ENCODE results near the gene HSPG2. TPM values are rescaled to one million over a fixed set of nuclear protein-coding genes. Genes with fewer than 3 reads are reported as not detected.
A peak's percentile ranks its signal among the peaks of the same experiment; 100 is the strongest.

Gene HSPG2
- total RNA-seq, 1 donor from 2014 or later, result 1,732 TPM

DNA sequence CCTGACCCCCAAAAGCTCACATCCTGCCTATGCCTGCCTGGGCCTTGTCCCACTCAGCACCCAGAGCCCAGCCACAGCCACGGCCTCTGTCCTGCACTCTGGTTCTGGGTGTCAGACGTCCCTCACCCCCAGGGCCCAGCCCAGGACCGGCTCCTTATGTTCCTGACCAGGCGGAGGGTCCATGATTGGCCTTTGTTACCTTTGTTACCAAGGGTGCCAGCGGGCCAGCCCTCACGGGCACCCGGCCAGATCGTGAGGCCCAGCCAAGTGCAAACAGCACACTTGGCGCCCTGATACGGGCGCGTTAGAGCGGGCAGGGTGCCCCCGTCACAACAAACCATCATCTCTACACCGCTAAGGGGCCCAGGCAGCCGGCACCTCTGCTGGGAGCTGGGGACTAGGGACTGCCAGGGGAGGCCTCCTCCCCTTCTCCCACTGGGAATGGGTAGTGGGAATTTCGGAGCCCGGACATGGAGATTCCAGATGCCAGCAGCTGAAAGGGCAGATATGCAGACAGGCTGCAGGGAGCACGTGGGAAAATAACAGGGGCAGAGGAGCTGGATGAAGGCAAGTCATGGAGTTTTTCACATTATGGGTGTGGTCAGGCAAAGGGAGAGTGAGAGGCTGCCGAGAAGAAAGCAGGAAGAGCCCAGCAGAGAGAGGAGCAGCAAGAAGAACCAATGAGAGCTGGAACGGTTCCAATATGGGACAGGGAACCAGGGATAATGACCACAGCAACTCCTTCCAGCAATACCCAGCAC, 22.1 kb downstream of the HSPG2 start:
- H3K27me3 Mint-ChIP-seq (ENCODE audit: unreplicated experiment), result peaks cover 8% of the 10 kb centered on the region
- TF ChIP-seq, protein P1, sequence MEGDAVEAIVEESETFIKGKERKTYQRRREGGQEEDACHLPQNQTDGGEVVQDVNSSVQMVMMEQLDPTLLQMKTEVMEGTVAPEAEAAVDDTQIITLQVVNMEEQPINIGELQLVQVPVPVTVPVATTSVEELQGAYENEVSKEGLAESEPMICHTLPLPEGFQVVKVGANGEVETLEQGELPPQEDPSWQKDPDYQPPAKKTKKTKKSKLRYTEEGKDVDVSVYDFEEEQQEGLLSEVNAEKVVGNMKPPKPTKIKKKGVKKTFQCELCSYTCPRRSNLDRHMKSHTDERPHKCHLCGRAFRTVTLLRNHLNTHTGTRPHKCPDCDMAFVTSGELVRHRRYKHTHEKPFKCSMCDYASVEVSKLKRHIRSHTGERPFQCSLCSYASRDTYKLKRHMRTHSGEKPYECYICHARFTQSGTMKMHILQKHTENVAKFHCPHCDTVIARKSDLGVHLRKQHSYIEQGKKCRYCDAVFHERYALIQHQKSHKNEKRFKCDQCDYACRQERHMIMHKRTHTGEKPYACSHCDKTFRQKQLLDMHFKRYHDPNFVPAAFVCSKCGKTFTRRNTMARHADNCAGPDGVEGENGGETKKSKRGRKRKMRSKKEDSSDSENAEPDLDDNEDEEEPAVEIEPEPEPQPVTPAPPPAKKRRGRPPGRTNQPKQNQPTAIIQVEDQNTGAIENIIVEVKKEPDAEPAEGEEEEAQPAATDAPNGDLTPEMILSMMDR (IDR thresholded peaks at IDR 0.05; ENCODE audit: unreplicated experiment), result no peak
- H3K27ac Mint-ChIP-seq (ENCODE audit: unreplicated experiment), result peak overlapping the region; percentile 59
- peak overlapping the region; percentile 43 for H3K4me3 Mint-ChIP-seq (ENCODE audit: unreplicated experiment)
- DNase-seq (ENCODE audit: low spot score), result no peak
- peaks cover 30% of the 10 kb centered on the region for H3K36me3 Mint-ChIP-seq (ENCODE audit: low read depth, unreplicated experiment)
- no peaks in the 10 kb centered on the region for H3K9me3 Mint-ChIP-seq (ENCODE audit: unreplicated experiment)
- H3K4me1 Mint-ChIP-seq (ENCODE audit: unreplicated experiment), result peaks cover 58% of the 10 kb centered on the region

DNA sequence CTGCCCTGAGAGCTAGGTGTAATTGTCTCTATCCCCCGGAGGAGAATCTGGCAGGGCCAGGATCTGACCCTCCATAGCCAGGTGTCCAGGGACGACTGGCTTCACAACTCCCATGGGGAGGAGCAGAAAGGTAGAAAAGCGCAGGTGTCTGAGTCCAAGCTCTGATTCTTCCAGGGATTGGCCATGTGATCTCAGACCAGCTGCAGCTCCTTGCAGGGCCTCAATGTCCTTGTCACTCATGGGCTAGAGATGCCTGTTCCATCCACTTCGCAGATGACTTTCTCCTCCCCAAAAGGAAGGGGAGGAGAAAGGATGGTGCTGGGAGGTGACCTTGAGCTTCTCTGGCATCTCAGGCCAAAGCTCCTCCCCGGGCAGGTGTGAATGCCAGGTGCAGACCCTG, 22.7 kb downstream of the HSPG2 start:
- peaks cover 62% of the 10 kb centered on the region for H3K4me1 Mint-ChIP-seq (ENCODE audit: unreplicated experiment)

DNA sequence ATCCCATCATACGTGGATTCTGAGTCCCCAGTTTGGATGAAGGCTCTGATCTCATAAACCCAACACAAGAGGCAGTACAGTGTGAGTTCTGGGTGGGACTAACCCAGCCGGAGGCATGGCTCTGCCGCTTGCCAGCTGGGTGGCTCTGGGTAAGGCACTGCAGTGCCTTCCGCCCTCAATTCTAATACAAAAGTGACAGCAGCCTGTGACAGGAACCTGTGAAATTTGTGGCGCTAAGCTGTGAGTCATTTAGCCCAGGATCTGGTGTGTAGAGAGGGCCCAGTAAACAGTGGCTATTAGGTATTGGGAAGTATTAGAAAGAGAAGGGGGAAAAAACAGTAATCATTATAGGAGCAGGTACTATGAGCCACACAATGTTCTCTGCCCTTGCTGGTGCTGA, 23.3 kb downstream of the HSPG2 start:
- Mint-ChIP-seq H3K9me3 (ENCODE audit: unreplicated experiment) (no peaks in the 10 kb centered on the region), H3K27ac (ENCODE audit: unreplicated experiment) (peak overlapping the region; percentile 90), H3K36me3 (ENCODE audit: low read depth, unreplicated experiment) (peaks cover 28% of the 10 kb centered on the region), H3K4me3 (ENCODE audit: unreplicated experiment) (no peak overlapping the region), H3K27me3 (ENCODE audit: unreplicated experiment) (peaks cover 8% of the 10 kb centered on the region), H3K4me1 (ENCODE audit: unreplicated experiment) (peaks cover 65% of the 10 kb centered on the region)
- DNase-seq (ENCODE audit: low spot score), result no peak
- TF ChIP-seq, protein P1 (IDR thresholded peaks at IDR 0.05; ENCODE audit: unreplicated experiment), result no peak

More for the DNA sequence above, 22.7 kb downstream of the HSPG2 start:
- TF ChIP-seq, protein P1 (IDR thresholded peaks at IDR 0.05; ENCODE audit: unreplicated experiment), result no peak
- DNase-seq (ENCODE audit: low spot score), result no peak
- Mint-ChIP-seq H3K36me3 (ENCODE audit: low read depth, unreplicated experiment) (peaks cover 33% of the 10 kb centered on the region), H3K4me3 (ENCODE audit: unreplicated experiment) (no peak overlapping the region), H3K27ac (ENCODE audit: unreplicated experiment) (no peak overlapping the region), H3K9me3 (ENCODE audit: unreplicated experiment) (no peaks in the 10 kb centered on the region), H3K27me3 (ENCODE audit: unreplicated experiment) (peaks cover 8% of the 10 kb centered on the region)

DNA sequence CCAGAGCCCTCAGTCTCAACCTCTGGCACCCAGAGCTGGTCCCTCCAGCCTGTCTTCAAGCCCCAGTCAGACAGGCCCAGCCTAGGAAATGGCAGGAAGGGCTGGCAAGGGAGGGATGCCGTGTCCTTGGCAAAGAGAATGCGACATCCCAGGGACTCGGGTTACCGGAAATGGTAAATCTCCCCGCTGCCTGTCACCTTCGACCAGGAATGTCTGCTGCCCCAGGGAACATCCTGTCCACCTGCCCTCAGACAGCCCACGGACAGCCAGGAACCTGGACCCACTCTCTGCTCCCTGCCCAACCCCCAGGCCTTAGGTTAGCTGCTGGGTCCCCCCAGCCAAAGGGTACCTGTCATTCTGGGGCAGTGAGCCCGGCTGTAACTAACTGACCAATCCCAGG, 23.9 kb downstream of the HSPG2 start:
- no peak for DNase-seq (ENCODE audit: low spot score)
- TF ChIP-seq, protein P1 (IDR thresholded peaks at IDR 0.05; ENCODE audit: unreplicated experiment), result no peak
- peaks cover 68% of the 10 kb centered on the region for H3K4me1 Mint-ChIP-seq (ENCODE audit: unreplicated experiment)
- H3K27ac Mint-ChIP-seq (ENCODE audit: unreplicated experiment), result peak overlapping the region; percentile 90
- H3K36me3 Mint-ChIP-seq (ENCODE audit: low read depth, unreplicated experiment), result peaks cover 23% of the 10 kb centered on the region
- H3K4me3 Mint-ChIP-seq (ENCODE audit: unreplicated experiment), result no peak overlapping the region
- H3K9me3 Mint-ChIP-seq (ENCODE audit: unreplicated experiment), result no peaks in the 10 kb centered on the region
- H3K27me3 Mint-ChIP-seq (ENCODE audit: unreplicated experiment), result peaks cover 8% of the 10 kb centered on the region

DNA sequence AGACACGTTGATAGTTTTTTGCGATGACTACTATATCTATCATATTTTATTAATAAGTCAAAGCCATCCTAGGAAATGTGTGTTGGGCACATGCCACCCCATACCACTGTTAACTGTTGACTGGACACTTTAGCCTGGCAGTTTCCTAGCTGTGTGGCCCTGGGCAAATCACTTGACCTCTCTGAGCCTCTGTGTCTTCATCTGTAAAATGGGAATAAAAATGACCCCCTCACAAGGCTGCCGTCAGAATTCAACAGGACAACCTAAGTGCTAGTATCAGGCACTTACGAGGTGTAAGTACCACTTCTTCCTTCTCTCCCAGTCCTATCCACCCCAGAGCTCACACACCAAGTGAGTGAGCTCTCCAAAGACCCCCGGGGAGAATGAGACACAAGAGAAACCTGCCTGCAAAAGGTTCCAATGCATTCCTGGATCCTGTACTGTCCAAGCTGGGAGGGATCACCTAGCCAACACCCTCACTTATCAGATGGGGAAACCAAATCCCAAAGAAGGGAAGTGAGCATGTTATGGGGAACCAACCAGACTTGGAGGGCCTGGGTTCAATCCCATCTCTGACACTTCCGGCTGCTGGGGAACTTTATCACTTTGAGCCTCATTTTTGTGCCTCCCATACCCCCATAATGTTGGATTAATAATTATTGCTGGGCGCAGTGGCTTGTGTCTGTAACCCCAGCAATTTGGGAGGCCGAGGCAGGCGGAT, 24.9 kb downstream of the HSPG2 start:
- Mint-ChIP-seq H3K4me3 (ENCODE audit: unreplicated experiment) (peak overlapping the region; percentile 62), H3K4me1 (ENCODE audit: unreplicated experiment) (peaks cover 78% of the 10 kb centered on the region), H3K27me3 (ENCODE audit: unreplicated experiment) (peaks cover 8% of the 10 kb centered on the region), H3K36me3 (ENCODE audit: low read depth, unreplicated experiment) (peaks cover 28% of the 10 kb centered on the region), H3K9me3 (ENCODE audit: unreplicated experiment) (no peaks in the 10 kb centered on the region), H3K27ac (ENCODE audit: unreplicated experiment) (peak overlapping the region; percentile 92)
- no peak for DNase-seq (ENCODE audit: low spot score)
- TF ChIP-seq, protein P1 (IDR thresholded peaks at IDR 0.05; ENCODE audit: unreplicated experiment), result no peak
